HG03025 (cell line): ENCODE data around the gene COBLL1.

Source experiments
- ATAC-seq: cut with Tn5 transposase; IDR thresholded peaks from one replicate; pipeline ENCODE4 v1.9.1; 2021; ENCODE audit warnings: mild to moderate bottlenecking, moderate library complexity; ENCODE audit not compliant: unreplicated experiment, low FRiP score

COBLL1 gene

GRCh38 chr2:164760179-164760578 is 81.4 kb downstream of the COBLL1 start:
- ATAC-seq: no peak

DNA sequence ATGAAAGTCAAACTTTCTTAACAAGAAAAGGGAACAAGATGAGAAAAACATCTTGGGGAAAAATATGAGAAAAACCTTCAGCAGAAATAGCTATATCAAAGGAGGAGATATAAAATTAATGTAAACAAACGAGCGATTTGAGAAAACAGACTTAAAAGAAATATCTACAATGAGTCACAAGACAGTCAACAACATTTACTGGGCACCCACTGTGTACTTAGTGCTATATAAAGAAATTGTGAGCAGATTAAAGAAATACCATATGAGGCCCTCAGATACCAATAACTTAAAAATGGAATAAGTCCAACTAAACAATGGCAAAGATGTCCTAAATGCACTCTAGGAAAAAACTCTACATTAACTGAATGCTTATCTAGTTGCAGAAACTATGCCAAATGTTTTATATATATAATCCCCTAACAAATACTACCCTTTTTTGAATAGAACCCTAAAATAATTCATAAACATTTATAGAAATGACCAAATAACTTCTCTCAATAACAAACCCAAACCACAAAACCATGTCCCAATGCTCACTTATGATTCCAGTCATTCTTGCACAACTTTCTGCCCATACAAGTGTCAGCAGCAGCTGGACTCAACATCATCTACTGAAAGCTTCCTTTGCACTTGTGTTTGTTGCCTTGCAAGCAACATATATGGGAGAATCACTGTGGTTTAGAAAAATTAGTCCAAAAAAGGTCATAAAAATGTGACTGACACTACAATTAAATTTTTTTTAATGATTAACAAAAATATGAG is 83.5 kb downstream of the COBLL1 start:
- no peak for ATAC-seq

- no peak for ATAC-seq
These were observed 84.8 kb downstream of the COBLL1 start for GRCh38 chr2:164756773-164757172.

DNA sequence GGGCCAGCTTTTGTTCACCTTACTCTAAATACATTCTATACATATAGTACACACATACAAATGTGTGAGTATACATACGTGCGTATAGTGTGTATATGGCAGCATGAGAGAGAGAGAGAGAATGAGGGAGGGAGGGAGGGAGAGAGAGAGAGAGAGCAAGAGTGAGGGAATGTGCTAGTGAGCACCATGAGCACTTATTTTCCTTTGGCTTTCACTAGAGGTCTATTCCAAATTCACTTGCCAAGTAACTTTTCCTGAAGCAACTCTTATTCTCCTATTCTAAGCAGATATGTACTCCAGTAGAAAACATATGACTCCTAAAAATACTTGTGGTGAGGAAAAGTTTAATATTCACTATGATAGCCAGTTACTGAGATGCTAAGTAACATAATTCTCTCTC is 85.7 kb downstream of the COBLL1 start:
- no peak for ATAC-seq

GRCh38 chr2:164754157-164755093 is 87.2 kb downstream of the COBLL1 start:
- ATAC-seq: peak; percentile 75

DNA sequence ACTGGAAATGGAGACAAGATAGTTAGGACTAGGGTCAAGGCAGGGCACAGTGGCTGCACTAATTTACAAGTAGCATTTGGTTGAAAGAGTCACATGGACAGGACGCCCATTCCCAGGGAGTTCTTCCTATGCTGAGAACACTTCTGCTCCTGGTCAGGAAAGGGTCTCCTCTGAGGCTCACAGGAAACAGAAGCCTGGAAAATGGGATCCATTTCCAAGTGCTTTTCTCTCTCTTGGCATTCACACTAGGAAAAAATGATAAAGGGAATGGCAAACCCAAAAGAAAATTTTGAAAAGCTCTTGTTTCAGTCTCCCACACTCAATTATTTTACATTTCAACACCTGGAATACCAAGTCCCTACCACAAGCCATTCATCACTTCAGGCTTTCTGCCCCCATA is 88.7 kb downstream of the COBLL1 start:
- ATAC-seq: no peak

- ATAC-seq: no peak
These were observed 93.7 kb downstream of the COBLL1 start for GRCh38 chr2:164747783-164748433.

- no peak for ATAC-seq
These were observed 94.5 kb downstream of the COBLL1 start for GRCh38 chr2:164747140-164747539.

DNA sequence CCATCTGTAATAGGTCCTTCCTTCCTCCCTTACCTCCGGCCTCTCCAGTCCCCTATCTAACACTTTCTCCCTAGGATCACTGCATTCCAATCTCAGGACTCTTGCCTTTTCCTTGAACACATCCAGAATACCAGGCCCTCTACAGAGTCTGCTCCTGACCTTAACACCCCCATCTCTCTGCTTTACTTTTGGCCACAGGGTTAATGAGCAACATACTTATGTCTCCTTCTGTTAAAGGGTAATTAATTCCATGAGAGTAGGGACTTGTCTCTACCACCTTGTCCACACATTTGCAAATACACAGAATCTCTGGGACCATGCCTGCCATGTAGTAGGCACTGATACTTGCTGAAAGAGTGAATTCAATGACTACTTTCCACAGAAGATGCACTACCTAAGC is 94.9 kb downstream of the COBLL1 start:
- no peak for ATAC-seq

DNA sequence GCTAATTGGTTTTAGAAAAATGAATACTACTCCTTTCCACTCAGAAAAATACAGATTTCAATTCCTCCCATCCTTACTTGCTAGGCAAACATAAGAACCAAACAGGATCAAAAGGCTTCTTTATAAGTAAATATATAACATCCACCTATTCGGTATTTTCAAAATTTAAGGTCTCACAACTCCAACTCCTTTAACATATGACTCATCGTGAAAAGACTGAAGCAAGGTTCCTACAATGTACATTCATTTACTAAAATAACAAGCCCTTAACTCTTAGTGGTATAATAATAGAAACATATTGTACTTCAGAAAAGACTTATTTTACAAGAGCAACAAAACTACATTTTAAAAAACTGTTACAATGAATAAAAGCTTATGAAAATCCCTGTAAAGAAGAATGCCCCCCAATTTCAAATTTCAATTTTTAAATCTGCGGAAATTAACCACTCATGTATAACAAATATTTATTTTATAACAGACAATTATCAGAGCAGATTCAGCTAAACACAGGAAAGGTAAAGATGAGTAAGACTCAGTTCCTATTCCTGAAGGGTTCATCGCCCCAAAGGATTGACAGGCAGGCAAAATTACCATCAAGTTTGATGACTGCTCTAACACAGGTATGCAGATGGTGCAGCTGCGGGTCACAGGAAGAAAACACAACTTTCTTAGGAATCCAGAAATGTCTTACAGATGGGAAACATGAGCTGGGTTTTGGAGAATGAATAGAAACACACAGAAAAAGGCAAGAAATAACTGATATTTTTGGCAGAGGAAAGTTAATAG is 96.4 kb downstream of the COBLL1 start:
- ATAC-seq: no peak

DNA sequence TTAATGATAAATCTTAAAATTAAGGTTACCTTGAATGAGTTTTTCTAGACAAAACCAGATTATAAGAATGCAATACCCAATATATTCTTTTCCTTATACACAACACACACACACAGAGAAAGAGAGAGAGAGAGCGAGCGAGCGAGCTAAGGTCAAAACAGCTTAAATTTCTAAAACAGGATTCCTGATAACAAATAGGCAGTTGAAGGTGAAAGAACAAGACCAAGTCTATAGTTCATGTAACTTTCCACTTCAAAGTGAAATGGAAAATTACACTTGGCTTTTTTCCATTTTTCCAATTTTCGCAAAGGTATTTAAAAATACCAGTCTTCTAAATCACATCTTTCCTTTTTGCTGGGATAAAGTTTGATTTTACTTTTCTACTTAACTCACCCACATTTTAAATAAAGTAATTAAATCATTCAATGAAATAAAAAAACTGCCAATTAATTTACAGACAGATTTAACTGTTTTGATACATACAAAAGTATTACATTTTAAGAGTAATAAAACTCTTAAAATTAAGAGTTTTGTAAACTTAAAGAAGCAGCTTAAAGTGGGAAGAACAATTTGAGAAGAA is 98.8 kb downstream of the COBLL1 start:
- ATAC-seq: no peak

- no peak for ATAC-seq
These were observed 101.7 kb downstream of the COBLL1 start for GRCh38 chr2:164739966-164740365.

DNA sequence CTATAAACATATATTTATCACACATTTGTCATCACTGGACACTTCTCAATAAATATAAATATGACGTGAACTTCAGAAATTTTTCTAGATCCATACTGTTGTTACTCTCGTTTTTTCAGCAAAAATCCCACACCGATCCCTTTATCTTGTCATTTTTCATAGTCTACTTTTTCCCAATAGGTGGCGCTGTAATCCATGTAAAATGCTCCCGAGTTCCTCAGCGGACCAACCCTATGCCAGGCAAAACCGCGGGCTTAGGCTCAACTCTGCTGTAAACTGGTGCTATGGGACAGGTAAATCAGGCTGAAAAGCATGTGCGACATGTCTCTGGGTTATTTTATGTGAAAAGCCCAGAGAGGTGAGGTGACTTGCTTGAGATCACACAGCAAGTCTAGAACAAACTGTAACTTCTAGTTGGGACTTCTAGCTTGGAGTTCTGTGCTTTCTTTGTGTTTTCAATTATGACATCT is 104.0 kb downstream of the COBLL1 start:
- peak; percentile 77 for ATAC-seq

DNA sequence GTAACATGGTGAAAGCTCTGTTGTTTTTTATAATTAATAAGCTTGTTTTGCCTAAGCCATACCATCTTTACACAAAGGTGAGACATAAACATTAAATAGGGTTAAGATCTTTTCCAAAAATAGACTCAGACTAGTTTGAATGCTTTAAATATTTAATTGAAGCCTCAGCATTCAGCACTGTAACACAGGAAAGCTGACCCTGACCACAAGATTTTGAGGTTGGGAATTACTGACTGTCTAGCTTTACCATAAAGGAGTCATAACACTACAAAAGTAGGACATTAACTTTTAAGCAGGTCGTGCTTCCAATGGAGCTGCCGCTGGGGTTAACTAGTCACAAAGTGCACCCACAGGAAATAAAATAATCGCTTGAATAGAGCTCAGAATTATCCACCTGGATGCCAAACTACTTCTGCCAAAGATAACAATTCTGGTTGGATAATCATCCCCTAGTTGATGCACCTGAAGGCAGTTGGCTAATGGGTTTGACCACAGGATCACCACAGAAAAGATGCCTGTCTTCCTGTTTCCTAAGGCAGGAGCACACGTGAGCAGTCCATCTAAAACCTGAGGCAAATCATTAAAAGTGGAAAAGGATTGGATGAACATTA is 106.2 kb downstream of the COBLL1 start:
- no peak for ATAC-seq

GRCh38 chr2:164734196-164734595 is 107.4 kb downstream of the COBLL1 start:
- ATAC-seq: no peak

- ATAC-seq: no peak
These were observed 116.1 kb downstream of the COBLL1 start for GRCh38 chr2:164725542-164725941.

DNA sequence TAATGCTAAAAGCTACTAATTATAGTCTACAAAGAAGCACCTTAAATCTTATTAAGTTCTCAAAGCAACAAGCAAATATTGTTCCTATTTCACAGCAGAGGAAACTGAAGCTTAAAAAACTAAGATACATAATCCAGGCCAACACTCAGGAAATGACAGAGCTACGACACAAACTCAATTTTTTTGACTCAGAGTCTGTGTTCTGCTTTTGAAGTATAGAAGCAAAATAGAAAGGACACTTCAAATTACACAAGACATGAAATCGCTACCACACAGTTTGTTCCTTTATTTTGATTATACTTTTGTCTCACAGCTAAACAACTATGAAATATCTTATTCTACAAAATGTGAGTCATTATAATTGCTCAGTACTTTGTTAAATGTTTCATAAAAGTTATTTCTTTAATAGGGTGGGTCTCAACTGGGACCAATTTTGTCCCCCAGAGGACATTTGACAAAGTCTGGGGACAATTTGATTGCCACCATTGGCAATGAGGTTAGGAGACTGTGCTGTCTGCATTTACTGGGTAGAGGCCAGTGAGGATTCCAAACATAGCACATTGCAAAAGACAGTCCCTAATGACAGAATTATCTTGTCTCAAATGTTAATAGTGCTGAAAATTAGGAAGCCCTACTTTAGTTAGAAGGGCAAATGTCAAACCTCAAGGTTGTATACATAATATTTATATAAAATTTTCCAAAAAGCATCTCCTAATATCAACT is 118.8 kb downstream of the COBLL1 start:
- ATAC-seq: no peak

DNA sequence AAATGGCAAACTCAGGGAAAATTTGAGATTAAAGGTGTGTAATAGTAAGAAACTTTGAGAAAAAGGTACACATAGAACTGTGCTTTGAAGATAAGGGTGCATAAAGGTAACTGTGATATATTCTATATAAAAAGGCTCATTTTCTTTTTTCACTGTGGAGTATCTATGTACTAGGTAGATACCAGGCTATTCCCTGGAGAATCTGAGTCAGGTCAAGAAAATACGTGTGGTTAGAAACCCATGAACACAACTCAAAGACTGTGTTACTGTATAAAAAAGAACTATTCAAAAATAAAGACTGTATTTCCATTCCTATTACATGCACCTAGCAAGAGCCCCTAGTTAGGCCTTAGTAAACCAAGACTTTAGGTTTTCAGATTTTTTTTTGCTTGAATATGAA is 120.2 kb downstream of the COBLL1 start:
- no peak for ATAC-seq
